Left ventricle myocardium inferior (tissue), 1 donor: ENCODE results near the gene TOM1L2. TPM values are rescaled to one million over a fixed set of nuclear protein-coding genes. Genes with fewer than 3 reads are reported as not detected.

Experiments used
- DNase-seq: peaks from one replicate; pipeline ENCODE4 v3.0.0-alpha.2; 2020
- H3K27ac ChIP-seq: fragments of 200-600 bp; replicated peaks from 2 replicates; pipeline ENCODE4 v1.8.0; 2021
- H3K27me3 ChIP-seq: fragments of 200-600 bp; 2 replicates; pipeline ENCODE4 v1.8.0; 2021; ENCODE audit warnings: low read depth
- H3K36me3 ChIP-seq: fragments of 200-600 bp; 2 replicates; pipeline ENCODE4 v1.8.0; 2021
- H3K4me1 ChIP-seq: fragments of 200-600 bp; 2 replicates; pipeline ENCODE4 v1.8.0; 2021
- H3K4me3 ChIP-seq: fragments of 200-600 bp; 2 replicates; pipeline ENCODE4 v1.8.0; 2021; ENCODE audit warnings: mild to moderate bottlenecking, moderate library complexity
- H3K9me3 ChIP-seq: fragments of 200-600 bp; replicated peaks from 2 replicates; pipeline ENCODE4 v1.8.0; 2021
- CTCF ChIP-seq: fragments of 200-600 bp; IDR thresholded peaks from 2 replicates; pipeline ENCODE4 v1.8.0; 2021; ENCODE audit warnings: antibody characterized with exemption, mild to moderate bottlenecking, borderline replicate concordance
- intact Hi-C: fragments of 100-400 bp; cut with micrococcal nuclease; formaldehyde crosslinking; loops from one replicate; pipeline ENCODE4 v1.11.0; 2022
- total RNA-seq: library from RNA; stranded (reverse); fragmentation: NEBNext Ultra II Directional; extraction: Animal tissue kit (Norgen Biotek cat#: 25700); gene quantifications from one replicate; pipeline ENCODE4 v1.2.1, GENCODE V29; 2021
- donor health status: DM: no; HTN: yes; CAD: no; lungs with severe emphysema.

Gene TOM1L2
- total RNA-seq, 1 donor from 2014 or later = 284 TPM

- H3K36me3 ChIP-seq = peaks cover 24% of the 10 kb centered on the region
- DNase-seq = no peak
- H3K4me3 ChIP-seq = no peak overlapping the region
- peaks cover 50% of the 10 kb centered on the region for H3K4me1 ChIP-seq
- no peaks in the 10 kb centered on the region for H3K27me3 ChIP-seq
- H3K9me3 ChIP-seq = no peaks in the 10 kb centered on the region
- intact Hi-C loops = no loop called here
- peak overlapping the region; percentile 87 for H3K27ac ChIP-seq
- no peak for TF ChIP-seq CTCF
Measured at GRCh38 chr17:18017958-18018357, 45.8 kb upstream of the TOM1L2 start.

- intact Hi-C loops = no loop called here
- H3K27me3 ChIP-seq = no peaks in the 10 kb centered on the region
- peaks cover 19% of the 10 kb centered on the region for H3K36me3 ChIP-seq
- peak overlapping the region; percentile 87 for H3K27ac ChIP-seq
- H3K4me1 ChIP-seq = peaks cover 46% of the 10 kb centered on the region
- no peak for TF ChIP-seq CTCF
- DNase-seq = no peak
- no peaks in the 10 kb centered on the region for H3K9me3 ChIP-seq
- no peak overlapping the region for H3K4me3 ChIP-seq
Measured at GRCh38 chr17:18016426-18016825, 44.2 kb upstream of the TOM1L2 start.

- no peak for DNase-seq
- H3K27ac ChIP-seq = no peak overlapping the region
- no peaks in the 10 kb centered on the region for H3K9me3 ChIP-seq
- H3K36me3 ChIP-seq = peaks cover 15% of the 10 kb centered on the region
- no peaks in the 10 kb centered on the region for H3K27me3 ChIP-seq
- no peak overlapping the region for H3K4me3 ChIP-seq
- no peak for TF ChIP-seq CTCF
- intact Hi-C loops = no loop called here
- H3K4me1 ChIP-seq = peaks cover 37% of the 10 kb centered on the region
Measured at GRCh38 chr17:18015593-18015992, 43.4 kb upstream of the TOM1L2 start.

- H3K27ac ChIP-seq = no peak overlapping the region
- TF ChIP-seq CTCF = no peak
- intact Hi-C loops = no loop called here
- H3K27me3 ChIP-seq = no peaks in the 10 kb centered on the region
- H3K4me3 ChIP-seq = no peak overlapping the region
- no peak for DNase-seq
- peaks cover 19% of the 10 kb centered on the region for H3K36me3 ChIP-seq
- H3K4me1 ChIP-seq = peaks cover 33% of the 10 kb centered on the region
- H3K9me3 ChIP-seq = no peaks in the 10 kb centered on the region
Measured at GRCh38 chr17:18014006-18014405, 41.8 kb upstream of the TOM1L2 start.

- DNase-seq = no peak
- no peaks in the 10 kb centered on the region for H3K27me3 ChIP-seq
- no peaks in the 10 kb centered on the region for H3K9me3 ChIP-seq
- no peak overlapping the region for H3K4me3 ChIP-seq
- TF ChIP-seq CTCF = no peak
- intact Hi-C loops = no loop called here
- H3K36me3 ChIP-seq = peaks cover 19% of the 10 kb centered on the region
- H3K4me1 ChIP-seq = peaks cover 21% of the 10 kb centered on the region
- H3K27ac ChIP-seq = no peak overlapping the region
Measured at GRCh38 chr17:18011286-18011685, 39.1 kb upstream of the TOM1L2 start.
